Kidney epithelial cell (primary cell): ENCODE measurements around the gene MNT. TPM values are rescaled to one million over a fixed set of nuclear protein-coding genes. Genes with fewer than 3 reads are reported as not detected.
A peak's percentile ranks its signal among the peaks of the same experiment; 100 is the strongest.

Source experiments
- DNase-seq: peaks from one replicate; pipeline ENCODE4 v3.0.0-alpha.2; 2010; ENCODE audit warnings: low read depth
- H3K27me3 ChIP-seq: 2 replicates; pipeline ENCODE4 v1.6.0; 2011; ENCODE audit warnings: low read length; ENCODE audit not compliant: control insufficient read depth, insufficient read depth
- H3K36me3 ChIP-seq: 2 replicates; pipeline ENCODE4 v1.5.1; 2011; ENCODE audit warnings: low read length; ENCODE audit not compliant: control insufficient read depth, insufficient read depth
- H3K4me3 ChIP-seq: 2 replicates; pipeline ENCODE4 v1.5.1; 2011; ENCODE audit warnings: low read depth, mild to moderate bottlenecking, control low read depth, low read length
- total RNA-seq: library from RNA; depleted of rRNA; stranded (reverse); fragments of >200 nt; gene quantifications from 2 replicates; pipeline ENCODE4 v1.2.3, GENCODE V29; 2015
- TF ChIP-seq, protein P1 (sequence below): IDR thresholded peaks from 2 replicates; pipeline ENCODE4 v1.5.1; 2011; ENCODE audit warnings: mild to moderate bottlenecking, moderate library complexity, low read length, control low read depth, inconsistent platforms; ENCODE audit not compliant: insufficient read depth, poor library complexity, severe bottlenecking

Gene MNT
- total RNA-seq, 1 donor from 2014 or later, result 8.7 TPM

GRCh38 chr17:2421315-2422147, 20.7 kb upstream of the MNT start:
- DNase-seq, result no peak

GRCh38 chr17:2420176-2420575, 19.3 kb upstream of the MNT start:
- H3K36me3 ChIP-seq, result no peaks in the 10 kb centered on the region
- no peak for DNase-seq
- TF ChIP-seq, protein P1, sequence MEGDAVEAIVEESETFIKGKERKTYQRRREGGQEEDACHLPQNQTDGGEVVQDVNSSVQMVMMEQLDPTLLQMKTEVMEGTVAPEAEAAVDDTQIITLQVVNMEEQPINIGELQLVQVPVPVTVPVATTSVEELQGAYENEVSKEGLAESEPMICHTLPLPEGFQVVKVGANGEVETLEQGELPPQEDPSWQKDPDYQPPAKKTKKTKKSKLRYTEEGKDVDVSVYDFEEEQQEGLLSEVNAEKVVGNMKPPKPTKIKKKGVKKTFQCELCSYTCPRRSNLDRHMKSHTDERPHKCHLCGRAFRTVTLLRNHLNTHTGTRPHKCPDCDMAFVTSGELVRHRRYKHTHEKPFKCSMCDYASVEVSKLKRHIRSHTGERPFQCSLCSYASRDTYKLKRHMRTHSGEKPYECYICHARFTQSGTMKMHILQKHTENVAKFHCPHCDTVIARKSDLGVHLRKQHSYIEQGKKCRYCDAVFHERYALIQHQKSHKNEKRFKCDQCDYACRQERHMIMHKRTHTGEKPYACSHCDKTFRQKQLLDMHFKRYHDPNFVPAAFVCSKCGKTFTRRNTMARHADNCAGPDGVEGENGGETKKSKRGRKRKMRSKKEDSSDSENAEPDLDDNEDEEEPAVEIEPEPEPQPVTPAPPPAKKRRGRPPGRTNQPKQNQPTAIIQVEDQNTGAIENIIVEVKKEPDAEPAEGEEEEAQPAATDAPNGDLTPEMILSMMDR, result no peak
- H3K4me3 ChIP-seq, result no peak overlapping the region
- no peaks in the 10 kb centered on the region for H3K27me3 ChIP-seq

More at GRCh38 chr17:2421315-2422147, 20.7 kb upstream of the MNT start:
- Histone ChIP-seq H3K27me3 (no peaks in the 10 kb centered on the region), H3K36me3 (no peaks in the 10 kb centered on the region), H3K4me3 (no peak overlapping the region)
- TF ChIP-seq, protein P1, result peak; percentile 19

DNA sequence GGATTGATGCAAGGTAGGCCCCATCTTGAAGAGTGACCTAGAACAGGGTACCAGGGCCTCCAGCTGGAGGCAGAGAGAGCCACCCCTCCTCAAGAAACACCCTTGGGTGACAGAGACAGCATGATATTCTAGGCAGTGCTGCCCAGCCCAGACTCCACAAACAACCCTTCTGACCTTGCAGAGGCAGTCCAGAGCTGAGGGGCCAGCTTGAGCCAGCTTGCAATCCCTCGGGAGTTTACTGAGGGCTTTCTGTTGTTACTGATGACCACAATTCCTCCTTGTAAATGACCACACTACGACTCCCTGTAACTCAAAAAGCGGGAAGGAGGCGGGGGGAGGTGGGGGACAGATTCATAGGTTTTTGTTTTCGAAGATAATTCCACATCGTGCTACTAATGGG, 18.6 kb upstream of the MNT start:
- TF ChIP-seq, protein P1, result no peak
- H3K36me3 ChIP-seq, result no peaks in the 10 kb centered on the region
- DNase-seq, result no peak
- H3K4me3 ChIP-seq, result no peak overlapping the region
- H3K27me3 ChIP-seq, result no peaks in the 10 kb centered on the region

GRCh38 chr17:2418572-2418971, 17.7 kb upstream of the MNT start:
- Histone ChIP-seq H3K36me3 (no peaks in the 10 kb centered on the region), H3K27me3 (no peaks in the 10 kb centered on the region), H3K4me3 (no peak overlapping the region)
- no peak for DNase-seq
- TF ChIP-seq, protein P1, result no peak

- Histone ChIP-seq H3K36me3 (no peaks in the 10 kb centered on the region), H3K4me3 (no peak overlapping the region), H3K27me3 (no peaks in the 10 kb centered on the region)
- TF ChIP-seq, protein P1, result peak; percentile 85
- DNase-seq, result no peak
Observed at GRCh38 chr17:2416010-2416734, 15.3 kb upstream of the MNT start.

DNA sequence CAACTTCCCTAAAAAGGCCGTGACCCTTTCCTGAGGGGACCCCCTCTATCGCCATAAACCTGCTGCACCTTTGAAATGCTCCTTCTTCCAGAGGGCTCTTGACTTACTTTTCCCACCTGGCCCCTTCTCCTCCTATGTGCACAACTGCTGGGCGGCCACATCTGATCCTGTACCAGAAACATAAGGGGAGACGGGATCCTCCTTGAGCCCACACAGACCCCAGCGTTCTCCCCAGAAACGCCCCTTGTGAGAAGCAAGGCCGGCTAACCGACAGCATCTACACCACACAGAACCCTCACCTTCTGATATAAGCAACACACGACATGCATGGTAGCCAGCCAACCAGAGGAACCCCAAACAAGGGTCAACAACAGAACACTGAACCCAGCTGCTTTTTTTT, 14.2 kb upstream of the MNT start:
- TF ChIP-seq, protein P1, result no peak
- no peak for DNase-seq
- Histone ChIP-seq H3K36me3 (no peaks in the 10 kb centered on the region), H3K27me3 (no peaks in the 10 kb centered on the region), H3K4me3 (no peak overlapping the region)
